Activated CD8-positive, alpha-beta T cell treated with anti-CD3 and anti-CD28 coated beads, Interleukin-2, amount 10 ng/mL, durations not matched to agents 7 days and 5 days (primary cell): ENCODE data around the gene HMGA1. TPM values are rescaled to one million over a fixed set of nuclear protein-coding genes. Genes with fewer than 3 reads are reported as not detected.

Experiments used
- ATAC-seq: fragments of 150-1000 bp; cut with Tn5 transposase; one replicate; pipeline ENCODE4 v1.10.0; 2021; ENCODE audit warnings: moderate library complexity
- CTCF ChIA-PET: fragments of 350-600 bp; sonication (Branson Sonifier 250); formaldehyde crosslinking; loops from one replicate; lab custom pipeline; 2021; ENCODE audit warnings: antibody characterized with exemption; lab: Charles Lee
- POLR2A ChIA-PET: fragments of 350-600 bp; sonication (Branson Sonifier 250); formaldehyde crosslinking; loops from one replicate; lab custom pipeline; 2021; ENCODE audit warnings: antibody characterized with exemption; lab: Charles Lee
- DNase-seq: peaks from one replicate; pipeline ENCODE4 v3.0.0-alpha.2; 2020
- H3K27ac Mint-ChIP-seq: one replicate; pipeline ENCODE4 v1.8.0; 2021; ENCODE audit warnings: mild to moderate bottlenecking, mixed read lengths
- H3K27me3 Mint-ChIP-seq: one replicate; pipeline ENCODE4 v1.8.0; 2021; ENCODE audit warnings: low read depth, mixed read lengths
- H3K36me3 Mint-ChIP-seq: one replicate; pipeline ENCODE4 v1.8.0; 2021; ENCODE audit warnings: low read depth, mixed read lengths
- H3K4me1 Mint-ChIP-seq: one replicate; pipeline ENCODE4 v1.8.0; 2021; ENCODE audit warnings: low read depth, mixed read lengths
- H3K4me3 Mint-ChIP-seq: one replicate; pipeline ENCODE4 v1.8.0; 2021; ENCODE audit warnings: mild to moderate bottlenecking, mixed read lengths
- H3K9me3 Mint-ChIP-seq: one replicate; pipeline ENCODE4 v1.8.0; 2022; ENCODE audit warnings: mixed read lengths; ENCODE audit not compliant: insufficient read depth
- total RNA-seq, 2 experiments: library from RNA; stranded (reverse); gene quantifications; one replicate each; pipeline ENCODE4 v1.2.3, GENCODE V29; 2021

Gene HMGA1
- total RNA-seq, 2 experiments from 2014 or later: 300 to 308 TPM

DNA sequence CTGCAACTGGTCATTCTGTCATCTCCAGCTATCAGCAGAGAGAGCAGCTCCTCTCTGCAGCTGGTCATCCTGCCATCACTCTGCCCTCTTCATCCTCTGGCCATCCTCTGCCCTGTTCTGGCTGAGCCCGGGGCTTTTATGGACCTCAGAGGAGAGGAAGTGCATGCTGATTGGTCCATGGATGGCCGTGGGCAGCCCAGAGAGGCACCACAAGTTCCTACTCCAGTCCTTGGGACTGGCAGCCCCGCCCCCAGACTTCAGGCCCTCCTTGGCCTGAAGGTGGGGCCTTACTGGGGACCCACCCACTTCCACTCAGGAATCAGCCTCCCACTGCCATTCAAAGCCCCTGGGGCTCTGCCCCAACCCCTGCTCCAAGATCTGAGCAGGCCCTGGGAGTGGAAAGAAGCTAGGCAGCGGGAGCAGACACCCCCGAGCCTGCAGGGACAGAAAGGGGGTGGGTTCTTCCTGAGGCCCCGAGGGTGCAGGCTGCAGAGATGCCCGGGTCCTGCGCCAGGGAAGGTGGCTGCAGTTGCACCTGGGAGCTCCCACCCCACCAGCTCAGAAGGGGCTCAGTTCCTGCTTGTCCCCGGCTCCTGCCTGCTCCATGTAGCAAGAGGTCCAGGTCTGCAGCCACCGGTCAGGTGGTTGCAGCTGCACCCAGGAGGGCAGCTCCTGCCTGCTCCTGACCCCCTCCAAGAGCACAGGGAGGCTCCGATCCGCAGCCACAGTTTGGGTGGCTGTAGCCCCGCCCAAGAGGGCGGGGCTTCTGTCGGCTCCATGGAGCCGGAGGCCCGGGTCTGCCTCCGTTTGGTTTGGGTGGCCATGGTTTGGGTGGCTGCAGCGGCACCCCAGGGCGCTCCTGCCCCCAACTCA, 34.1 kb upstream of the HMGA1 start:
- peaks cover 7% of the 10 kb centered on the region for H3K27me3 Mint-ChIP-seq
- DNase-seq: no peak
- no peaks in the 10 kb centered on the region for H3K36me3 Mint-ChIP-seq
- peaks cover 3% of the 10 kb centered on the region for H3K9me3 Mint-ChIP-seq
- ChIA-PET CTCF (interaction anchor here (0.6 to 2.7 kb wide), 3 partner anchors 47 to 212 kb away, joined by 3 to 12 read pairs (median 4); no protein-coding TSS in a partner anchor), POLR2A (interaction anchor here (2.7 kb wide), 1 partner anchor 34 kb away, joined by 10 read pairs; the partner anchor contains the start of gene HMGA1)
- no peak overlapping the region for H3K4me3 Mint-ChIP-seq
- peaks cover 18% of the 10 kb centered on the region for H3K4me1 Mint-ChIP-seq
- no peak overlapping the region for H3K27ac Mint-ChIP-seq
- no peak for ATAC-seq

DNA sequence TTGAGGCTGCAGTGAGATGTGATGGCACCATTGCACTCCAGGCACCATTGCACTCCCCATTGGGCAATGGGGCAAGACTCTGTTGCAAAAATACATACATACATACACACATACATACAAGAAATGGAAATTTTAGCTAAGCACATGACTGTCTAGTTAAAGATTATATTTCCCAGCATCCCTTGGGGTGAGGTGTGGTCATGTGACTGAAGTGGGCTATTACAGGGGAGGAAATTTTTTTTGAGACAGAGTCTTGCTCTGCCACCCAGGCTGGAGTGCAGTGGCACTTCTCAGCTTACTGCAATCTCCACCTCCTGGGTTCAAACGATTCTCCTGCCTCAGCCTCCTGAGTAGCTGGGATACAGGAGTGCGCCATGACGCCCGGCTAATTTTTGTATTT, 32.0 kb upstream of the HMGA1 start:
- Mint-ChIP-seq H3K36me3 (no peaks in the 10 kb centered on the region), H3K27ac (no peak overlapping the region), H3K27me3 (peaks cover 2% of the 10 kb centered on the region), H3K4me3 (no peak overlapping the region), H3K4me1 (peaks cover 22% of the 10 kb centered on the region), H3K9me3 (peaks cover 3% of the 10 kb centered on the region)
- CTCF ChIA-PET: interaction anchor here (0.9 to 3.7 kb wide), 3 partner anchors 9 to 210 kb away, joined by 3 to 30 read pairs (median 4); partner anchors contain the start of gene HMGA1
- ATAC-seq: no peak
- DNase-seq: no peak
- POLR2A ChIA-PET: interaction anchor here (2.4 kb wide), 1 partner anchor 32 kb away, joined by 7 read pairs; the partner anchor contains the start of gene HMGA1

DNA sequence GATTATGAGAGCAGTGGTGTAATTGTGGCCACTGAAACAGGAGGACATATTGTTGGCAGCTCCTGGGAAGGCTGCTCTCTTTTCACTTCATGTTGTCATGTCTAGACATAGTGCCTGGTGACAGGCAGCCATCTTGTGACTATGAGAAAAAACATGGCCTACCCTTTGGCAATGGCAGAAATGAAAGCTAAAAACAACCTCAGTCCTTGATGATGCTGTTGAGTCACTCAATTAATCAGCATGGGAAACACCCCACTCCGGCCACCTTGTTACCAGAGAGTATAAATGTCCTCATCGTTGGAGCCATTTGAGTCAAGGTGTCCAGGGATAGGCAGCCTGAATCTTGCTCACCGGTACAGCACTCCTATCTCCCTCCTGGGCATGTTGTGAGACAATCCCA, 31.2 kb upstream of the HMGA1 start:
- Mint-ChIP-seq H3K9me3 (peaks cover 3% of the 10 kb centered on the region), H3K27me3 (no peaks in the 10 kb centered on the region), H3K4me3 (no peak overlapping the region), H3K27ac (no peak overlapping the region), H3K4me1 (peaks cover 22% of the 10 kb centered on the region), H3K36me3 (no peaks in the 10 kb centered on the region)
- ATAC-seq (no peak), DNase-seq (no peak)
- ChIA-PET CTCF (interaction anchor here (1.2 to 3.7 kb wide), 5 partner anchors 9 to 255 kb away, joined by 3 to 30 read pairs (median 4); partner anchors contain the start of gene SMIM29), POLR2A (interaction anchor here (2.4 kb wide), 1 partner anchor 31 kb away, joined by 7 read pairs; the partner anchor contains the start of gene HMGA1)

DNA sequence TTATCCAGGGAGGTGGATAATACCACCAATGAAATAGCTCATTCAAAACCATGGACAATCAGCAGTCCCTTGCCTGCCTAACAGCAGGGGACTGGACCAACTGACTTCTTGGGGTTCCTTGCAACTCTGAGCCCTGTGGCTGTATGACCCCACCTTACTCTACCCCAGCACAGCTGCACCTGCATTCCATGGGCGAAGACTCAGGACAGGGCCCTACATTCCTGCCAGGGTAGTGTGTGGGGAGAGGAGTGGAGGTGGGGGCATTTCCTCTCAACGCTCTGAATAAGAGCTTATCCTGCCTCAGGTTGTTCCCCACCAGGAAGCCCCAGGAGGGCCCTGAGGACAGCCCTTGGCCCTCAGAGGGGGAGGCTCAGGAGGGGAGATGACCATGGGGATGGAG, 30.8 kb upstream of the HMGA1 start:
- Mint-ChIP-seq H3K27ac (no peak overlapping the region), H3K4me3 (no peak overlapping the region), H3K36me3 (no peaks in the 10 kb centered on the region), H3K27me3 (no peaks in the 10 kb centered on the region), H3K4me1 (peaks cover 22% of the 10 kb centered on the region), H3K9me3 (peaks cover 3% of the 10 kb centered on the region)
- ATAC-seq: no peak
- DNase-seq: no peak
- ChIA-PET CTCF (interaction anchor here (1.2 to 3.7 kb wide), 5 partner anchors 10 to 254 kb away, joined by 3 to 30 read pairs (median 4); partner anchors contain the start of gene SMIM29), POLR2A (interaction anchor here (2.4 kb wide), 1 partner anchor 31 kb away, joined by 7 read pairs; the partner anchor contains the start of gene HMGA1)

DNA sequence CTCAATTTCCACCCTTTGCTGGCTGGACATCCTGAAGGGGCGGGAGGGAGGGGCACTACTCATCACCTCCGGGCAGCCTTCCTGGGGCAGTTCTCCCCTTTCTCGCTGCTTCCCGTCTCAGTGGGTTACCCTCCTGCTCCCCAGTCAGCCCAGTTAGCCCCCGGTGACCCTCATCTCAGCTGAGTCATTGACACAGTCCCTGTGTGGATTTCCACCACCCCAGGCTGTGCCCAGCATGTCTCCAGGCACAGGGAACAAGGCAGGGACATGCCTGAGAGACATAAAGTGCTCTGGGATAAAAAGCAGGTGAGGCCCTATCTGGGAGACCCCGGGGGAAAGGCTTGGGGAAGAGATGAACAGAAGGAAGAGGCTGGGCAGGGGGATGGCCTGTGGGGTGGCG, 29.9 kb upstream of the HMGA1 start:
- peaks cover 20% of the 10 kb centered on the region for H3K4me1 Mint-ChIP-seq
- H3K9me3 Mint-ChIP-seq: peaks cover 3% of the 10 kb centered on the region
- H3K4me3 Mint-ChIP-seq: no peak overlapping the region
- ChIA-PET CTCF (interaction anchor here (1.1 to 3.7 kb wide), 6 partner anchors 11 to 253 kb away, joined by 3 to 30 read pairs (median 3); partner anchors contain the start of gene SMIM29), POLR2A (interaction anchor here (1.4 kb wide), 1 partner anchor 30 kb away, joined by 5 read pairs; the partner anchor contains the start of gene HMGA1)
- no peak overlapping the region for H3K27ac Mint-ChIP-seq
- no peaks in the 10 kb centered on the region for H3K36me3 Mint-ChIP-seq
- DNase-seq (no peak), ATAC-seq (no peak)
- H3K27me3 Mint-ChIP-seq: no peaks in the 10 kb centered on the region

DNA sequence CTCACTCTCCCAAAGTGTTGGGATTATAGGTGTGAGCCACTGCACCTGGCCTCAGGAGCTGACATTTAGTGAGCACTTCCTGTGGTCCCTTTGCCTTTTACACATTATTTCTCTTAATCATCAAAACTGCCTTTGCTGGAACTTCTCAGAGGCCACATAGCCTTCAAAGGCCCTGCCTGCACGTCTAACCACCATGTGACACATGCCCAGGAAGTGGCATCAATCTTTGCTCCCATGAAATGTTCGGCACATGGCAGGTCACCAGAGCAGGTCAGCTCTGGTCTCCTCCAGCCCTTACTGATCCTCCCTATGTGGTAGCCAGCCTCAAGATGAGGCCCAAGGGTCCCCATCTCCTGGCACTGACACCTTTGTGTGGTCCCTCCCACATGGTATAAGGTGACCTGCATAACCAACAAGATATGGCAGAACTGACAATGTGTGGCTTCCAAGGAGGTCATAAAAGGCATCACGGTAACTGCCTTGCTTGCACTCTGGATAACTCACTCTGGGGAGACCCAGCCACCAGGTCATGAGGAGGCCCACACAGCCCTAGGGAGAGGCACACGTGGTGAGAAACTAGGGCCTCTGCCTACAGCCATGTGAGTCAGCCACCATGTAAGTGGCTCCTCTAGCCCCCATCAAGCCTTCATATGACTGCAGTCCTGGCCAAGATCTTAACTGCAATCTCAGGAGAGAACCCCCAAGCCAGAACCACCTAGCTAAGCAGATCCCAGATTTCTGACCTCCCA, 28.8 kb upstream of the HMGA1 start:
- no peaks in the 10 kb centered on the region for H3K36me3 Mint-ChIP-seq
- ATAC-seq: no peak
- H3K27me3 Mint-ChIP-seq: no peaks in the 10 kb centered on the region
- H3K9me3 Mint-ChIP-seq: no peaks in the 10 kb centered on the region
- CTCF ChIA-PET: interaction anchor here (0.8 to 3.7 kb wide), 4 partner anchors 12 to 42 kb away, joined by 3 to 30 read pairs (median 4); no protein-coding TSS in a partner anchor
- H3K4me1 Mint-ChIP-seq: peaks cover 18% of the 10 kb centered on the region
- no peak overlapping the region for H3K27ac Mint-ChIP-seq
- DNase-seq: no peak
- no peak overlapping the region for H3K4me3 Mint-ChIP-seq
- POLR2A ChIA-PET: interaction anchor here (0.8 to 1.4 kb wide), 3 partner anchors 16 to 207 kb away, joined by 3 to 5 read pairs (median 4); partner anchors contain the start of gene HMGA1

DNA sequence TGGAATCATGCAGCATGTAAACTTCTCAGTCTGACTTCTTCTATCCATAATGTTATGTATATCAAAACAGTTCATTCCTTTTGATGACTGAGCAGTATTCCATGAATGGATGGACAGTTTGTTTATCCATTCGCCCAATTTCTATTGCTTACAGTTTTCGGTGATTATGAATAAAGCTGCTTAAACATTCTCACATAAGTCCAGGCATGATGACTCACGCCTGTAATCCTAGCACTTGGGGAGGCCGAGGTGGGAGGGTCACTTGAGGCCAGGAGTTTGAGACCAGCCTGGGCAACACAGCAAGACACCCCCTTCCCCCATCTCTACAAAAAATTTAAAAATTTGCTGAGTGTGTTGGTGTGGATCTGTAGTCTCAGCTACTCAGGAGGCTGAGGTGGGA, 22.9 kb upstream of the HMGA1 start:
- CTCF ChIA-PET: interaction anchor here (1.0 kb wide), 1 partner anchor 10 kb away, joined by 3 read pairs; no protein-coding TSS in a partner anchor

DNA sequence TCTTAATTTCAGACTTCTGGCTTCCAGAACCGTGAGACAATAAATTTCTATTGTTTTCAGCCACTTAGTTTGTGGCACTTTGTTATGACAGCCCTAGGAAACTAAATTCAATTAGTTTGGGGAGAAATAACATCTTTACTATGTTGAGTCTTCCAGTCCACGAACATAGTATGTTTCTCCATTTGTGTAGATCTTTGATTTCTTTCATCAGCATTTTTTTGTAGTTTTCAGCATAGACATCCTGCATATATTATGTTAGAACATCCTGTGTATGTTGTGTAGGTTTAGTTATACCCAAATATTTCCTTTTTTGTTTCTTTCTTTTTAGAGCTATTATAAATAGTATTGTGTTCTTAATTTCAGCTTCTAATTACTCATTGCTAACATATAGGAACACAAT, 18.0 kb upstream of the HMGA1 start:
- H3K4me3 Mint-ChIP-seq: no peak overlapping the region
- peaks cover 5% of the 10 kb centered on the region for H3K27me3 Mint-ChIP-seq
- ChIA-PET POLR2A (no interaction called here), CTCF (no interaction called here)
- H3K9me3 Mint-ChIP-seq: no peaks in the 10 kb centered on the region
- no peak overlapping the region for H3K27ac Mint-ChIP-seq
- H3K36me3 Mint-ChIP-seq: no peaks in the 10 kb centered on the region
- peaks cover 13% of the 10 kb centered on the region for H3K4me1 Mint-ChIP-seq
- no peak for ATAC-seq
- no peak for DNase-seq

More for the DNA sequence above, 22.9 kb upstream of the HMGA1 start:
- ATAC-seq (no peak), DNase-seq (no peak)
- Mint-ChIP-seq H3K27me3 (peaks cover 2% of the 10 kb centered on the region), H3K9me3 (no peaks in the 10 kb centered on the region), H3K4me3 (no peak overlapping the region), H3K27ac (no peak overlapping the region), H3K36me3 (no peaks in the 10 kb centered on the region), H3K4me1 (peaks cover 3% of the 10 kb centered on the region)
- POLR2A ChIA-PET: no interaction called here

DNA sequence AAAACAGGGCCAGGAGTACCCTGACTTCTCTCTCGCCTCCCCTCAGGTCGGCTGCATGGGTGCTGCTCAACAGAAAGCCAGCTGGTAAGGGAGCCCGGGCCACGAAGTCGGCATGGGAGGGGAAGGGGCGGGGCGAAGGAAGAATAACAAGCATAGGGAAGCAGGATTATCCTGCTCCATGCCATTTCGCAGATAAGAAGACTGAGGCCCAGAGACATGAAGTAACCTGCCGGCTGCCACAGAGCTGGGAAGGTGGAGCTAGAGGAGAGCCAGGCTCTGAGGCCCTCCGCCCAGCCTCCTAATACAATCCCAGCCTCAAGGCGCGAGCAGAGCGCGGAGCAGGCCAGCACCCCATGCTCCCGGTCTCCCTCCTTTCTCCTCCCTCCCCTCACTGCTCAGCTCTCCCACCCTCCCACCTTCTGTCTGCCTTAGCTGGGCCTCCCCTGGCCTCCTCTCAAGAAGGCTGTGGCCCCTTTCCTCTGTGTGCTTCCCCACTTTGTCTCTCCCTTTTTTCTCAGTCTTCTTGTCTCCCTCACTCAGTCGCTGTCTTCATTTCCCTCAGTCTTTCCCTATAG, 13.2 kb upstream of the HMGA1 start:
- no peaks in the 10 kb centered on the region for H3K9me3 Mint-ChIP-seq
- peak overlapping the region; percentile 36 for H3K4me3 Mint-ChIP-seq
- no peak for DNase-seq
- ChIA-PET CTCF (interaction anchor here (0.8 to 1.7 kb wide), 8 partner anchors 9 to 512 kb away, joined by 3 to 7 read pairs (median 4); no protein-coding TSS in a partner anchor), POLR2A (interaction anchor here (0.6 to 2.4 kb wide), 9 partner anchors 10 to 203 kb away, joined by 3 to 42 read pairs (median 4); partner anchors contain the start of genes HMGA1, RPS10 and SMIM29)
- no peak for ATAC-seq
- H3K27ac Mint-ChIP-seq: peak overlapping the region; percentile 73
- peaks cover 5% of the 10 kb centered on the region for H3K27me3 Mint-ChIP-seq
- no peaks in the 10 kb centered on the region for H3K36me3 Mint-ChIP-seq
- peaks cover 36% of the 10 kb centered on the region for H3K4me1 Mint-ChIP-seq

DNA sequence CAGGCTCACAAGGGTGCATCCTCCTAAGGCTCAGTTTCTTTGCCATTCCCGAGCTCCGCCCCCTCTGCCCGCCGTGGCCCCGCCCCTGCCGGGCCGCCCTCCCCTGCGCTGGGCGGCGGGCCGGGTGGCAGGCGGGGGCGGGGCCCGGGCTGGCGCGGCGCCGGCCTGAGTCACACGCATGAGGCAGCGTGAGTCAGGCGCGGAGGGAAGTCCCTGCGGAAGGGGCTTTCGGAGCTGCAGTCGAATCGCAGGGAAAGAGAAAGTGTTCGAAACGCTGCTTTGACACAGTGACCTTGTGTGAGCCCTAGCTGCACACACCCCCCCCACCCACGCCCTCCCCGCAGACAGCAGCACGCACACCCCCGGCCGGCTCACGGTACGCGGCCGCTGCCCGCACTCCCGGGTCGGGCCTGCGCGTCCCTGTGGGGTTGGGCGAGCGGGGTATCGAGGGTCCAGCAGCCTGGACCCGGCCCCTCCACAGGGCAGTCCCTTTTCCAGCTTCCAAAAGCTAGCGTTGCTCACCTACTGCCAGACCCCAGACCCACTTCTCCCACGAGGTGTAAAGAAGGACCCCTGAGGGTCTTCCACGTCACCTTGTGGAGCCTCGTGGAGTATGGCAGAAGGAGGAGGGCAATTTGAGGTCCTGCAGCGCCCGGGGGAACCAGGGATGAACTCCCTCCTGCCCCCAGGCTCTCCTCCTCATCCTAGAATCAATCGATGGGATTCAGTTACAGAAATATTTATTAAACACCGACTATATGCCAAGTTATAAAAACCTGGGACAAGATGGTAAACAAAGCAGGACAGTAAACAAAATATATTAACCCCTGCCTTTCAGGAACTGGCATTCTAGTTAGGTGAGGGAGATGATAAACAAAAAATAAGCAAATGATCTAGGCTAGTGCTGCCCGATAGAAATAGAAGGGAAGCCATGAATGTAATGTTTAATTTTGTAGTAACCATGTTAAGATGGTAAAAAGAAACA, 12.4 kb upstream of the HMGA1 start:
- CTCF ChIA-PET: interaction anchor here (0.8 to 1.7 kb wide), 8 partner anchors 9 to 513 kb away, joined by 3 to 7 read pairs (median 4); no protein-coding TSS in a partner anchor
- Mint-ChIP-seq H3K27me3 (peaks cover 3% of the 10 kb centered on the region), H3K4me1 (peaks cover 36% of the 10 kb centered on the region), H3K9me3 (no peaks in the 10 kb centered on the region), H3K4me3 (peak overlapping the region; percentile 62), H3K36me3 (no peaks in the 10 kb centered on the region), H3K27ac (peak overlapping the region; percentile 81)
- DNase-seq (peak; percentile 94), ATAC-seq (peak; percentile 98)
- POLR2A ChIA-PET: interaction anchor here (1.0 to 2.4 kb wide), 7 partner anchors 10 to 202 kb away, joined by 3 to 42 read pairs (median 4); partner anchors contain the start of genes HMGA1, RPS10 and SMIM29
